Activated CD8-positive, alpha-beta T cell treated with anti-CD3 and anti-CD28 coated beads for 36 hours (primary cell): ENCODE measurements around the gene VAPB. TPM values are rescaled to one million over a fixed set of nuclear protein-coding genes. Genes with fewer than 3 reads are reported as not detected.

Experiments used
- ATAC-seq: fragments of 200-7000 bp; cut with Tn5 transposase; one replicate; pipeline ENCODE4 v1.10.0; 2021; ENCODE audit warnings: mild to moderate bottlenecking, moderate library complexity
- CTCF ChIA-PET: fragments of 350-600 bp; sonication (Branson Sonifier 250); formaldehyde crosslinking; loops from one replicate; lab custom pipeline; 2021; ENCODE audit warnings: antibody characterized with exemption; lab: Charles Lee
- POLR2A ChIA-PET: fragments of 350-600 bp; sonication (Branson Sonifier 250); formaldehyde crosslinking; loops from one replicate; lab custom pipeline; 2021; ENCODE audit warnings: antibody characterized with exemption; lab: Charles Lee
- DNase-seq: peaks from one replicate; pipeline ENCODE4 v3.0.0-alpha.2; 2020
- H3K27ac Mint-ChIP-seq: one replicate; pipeline ENCODE4 v1.8.0; 2021; ENCODE audit warnings: mild to moderate bottlenecking, mixed read lengths
- H3K27me3 Mint-ChIP-seq: one replicate; pipeline ENCODE4 v1.8.0; 2021; ENCODE audit warnings: mixed read lengths
- H3K36me3 Mint-ChIP-seq: one replicate; pipeline ENCODE4 v1.8.0; 2021; ENCODE audit warnings: low read depth, mixed read lengths
- H3K4me1 Mint-ChIP-seq: one replicate; pipeline ENCODE4 v1.8.0; 2021; ENCODE audit warnings: low read depth, mixed read lengths
- H3K4me3 Mint-ChIP-seq: one replicate; pipeline ENCODE4 v1.8.0; 2021; ENCODE audit warnings: mild to moderate bottlenecking, moderate library complexity, mixed read lengths
- H3K9me3 Mint-ChIP-seq: one replicate; pipeline ENCODE4 v1.8.0; 2021; ENCODE audit warnings: mixed read lengths
- CTCF ChIP-seq: fragments of 200-600 bp; IDR thresholded peaks from one replicate; pipeline ENCODE4 v1.8.0; 2022; ENCODE audit warnings: antibody characterized with exemption, mild to moderate bottlenecking
- intact Hi-C: fragments of 100-400 bp; cut with micrococcal nuclease; formaldehyde crosslinking; loops from one replicate; pipeline ENCODE4 v1.10.0; 2022
- total RNA-seq, 2 experiments: library from RNA; stranded (reverse); gene quantifications; one replicate each; pipeline ENCODE4 v1.2.3, GENCODE V29; 2021

Gene VAPB
- total RNA-seq, result 10 to 100 TPM; 46.3 to 46.8 TPM

- H3K27me3 Mint-ChIP-seq, result peaks cover 2% of the 10 kb centered on the region
- CTCF ChIA-PET, result interaction anchor here (0.8 to 1.6 kb wide), 8 partner anchors 11 to 154 kb away, joined by 3 to 7 read pairs (median 4); partner anchors contain the start of gene RAB22A
- DNase-seq, result peak; percentile 95
- H3K4me3 Mint-ChIP-seq, result peak within 1 kb of the TSS; percentile 94
- no peaks in the 10 kb centered on the region for H3K9me3 Mint-ChIP-seq
- POLR2A ChIA-PET, result interaction anchor here (0.6 to 3.9 kb wide), 14 partner anchors 10 to 759 kb away, joined by 3 to 20 read pairs (median 3); partner anchors contain the start of gene RAB22A
- peak within 1 kb of the TSS; percentile 97 for H3K27ac Mint-ChIP-seq
- H3K4me1 Mint-ChIP-seq, result peaks cover 32% of the 10 kb centered on the region
- H3K36me3 Mint-ChIP-seq, result peaks cover 33% of the 10 kb centered on the region
- peak; percentile 98 for ATAC-seq
- TF ChIP-seq CTCF, result no peak
- intact Hi-C loops, result loop anchor here (10.0 kb wide), 1 partner anchor 154 kb away; no protein-coding TSS in a partner anchor
Observed at GRCh38 chr20:58388882-58389323, at the start of gene VAPB. Gene VAPB, plus strand, starts transcription at chr20:58389229. Its CDS starts 231 bp downstream, at chr20:58389460.

GRCh38 chr20:58339741-58340140 is 49.3 kb upstream of the VAPB start:
- Mint-ChIP-seq H3K4me1 (peaks cover 22% of the 10 kb centered on the region), H3K27me3 (no peaks in the 10 kb centered on the region), H3K27ac (no peak overlapping the region), H3K4me3 (no peak overlapping the region), H3K36me3 (peaks cover 17% of the 10 kb centered on the region), H3K9me3 (no peaks in the 10 kb centered on the region)
- intact Hi-C loops, result no loop called here
- no peak for ATAC-seq
- DNase-seq, result no peak
- no peak for TF ChIP-seq CTCF
- ChIA-PET CTCF (no interaction called here), POLR2A (interaction anchor here (1.3 kb wide), 1 partner anchor 23 kb away, joined by 3 read pairs; no protein-coding TSS in a partner anchor)

GRCh38 chr20:58340151-58340550 is 48.9 kb upstream of the VAPB start:
- no peak overlapping the region for H3K27ac Mint-ChIP-seq
- no peak for TF ChIP-seq CTCF
- ATAC-seq (no peak), DNase-seq (no peak)
- H3K4me3 Mint-ChIP-seq, result no peak overlapping the region
- ChIA-PET POLR2A (interaction anchor here (1.1 to 1.3 kb wide), 2 partner anchors 22 to 23 kb away, joined by 3 read pairs; no protein-coding TSS in a partner anchor), CTCF (no interaction called here)
- H3K4me1 Mint-ChIP-seq, result peaks cover 22% of the 10 kb centered on the region
- H3K9me3 Mint-ChIP-seq, result no peaks in the 10 kb centered on the region
- peaks cover 18% of the 10 kb centered on the region for H3K36me3 Mint-ChIP-seq
- intact Hi-C loops, result no loop called here
- no peaks in the 10 kb centered on the region for H3K27me3 Mint-ChIP-seq

GRCh38 chr20:58340853-58341252 is 48.2 kb upstream of the VAPB start:
- Mint-ChIP-seq H3K4me1 (peaks cover 22% of the 10 kb centered on the region), H3K27me3 (no peaks in the 10 kb centered on the region), H3K27ac (peak overlapping the region; percentile 51), H3K4me3 (no peak overlapping the region), H3K36me3 (peaks cover 25% of the 10 kb centered on the region), H3K9me3 (no peaks in the 10 kb centered on the region)
- DNase-seq (no peak), ATAC-seq (no peak)
- CTCF ChIA-PET, result interaction anchor here (0.8 to 1.4 kb wide), 2 partner anchors 9 to 161 kb away, joined by 3 read pairs; no protein-coding TSS in a partner anchor
- no peak for TF ChIP-seq CTCF
- intact Hi-C loops, result no loop called here
- POLR2A ChIA-PET, result interaction anchor here (0.6 to 1.5 kb wide), 3 partner anchors 9 to 35 kb away, joined by 3 read pairs; no protein-coding TSS in a partner anchor
